ENCODE results near the gene SETD3. TPM values are rescaled to one million over a fixed set of nuclear protein-coding genes. Genes with fewer than 3 reads are reported as not detected.

SETD3 gene
- total RNA-seq (38.3 and 43.1 TPM in 2 replicates), polyA plus RNA-seq (30.9 TPM in 2 replicates), polyA minus RNA-seq (ENCODE audit: low replicate concordance) (19.5 and 23.3 TPM in 2 replicates)
- polyA plus RNA-seq (2012), result 25.3 and 25.8 TPM in 2 replicates

GRCh38 chr14:99479906-99480869 is at the start of gene SETD3:
TSS of gene SETD3 (minus strand) at chr14:99480859. CDS start at chr14:99465805, 15,054 bp downstream.
- TF ChIP-seq EZH2 (IDR thresholded peaks at IDR 0.05; ENCODE audit: low read length, missing control alignments), result no peak
- TF ChIP-seq CTCF (conservative IDR thresholded peaks at IDR 0.05 in 1 of 2, IDR thresholded peaks at IDR 0.05 in 1 of 2; ENCODE audit: low read depth in 1 of 2, low read length in 2 of 2), result peak in 1 of 2 donors; percentile 13
- no peaks in the 10 kb centered on the region for H3K36me3 ChIP-seq (ENCODE audit: control insufficient read depth, insufficient read depth, low read length)
- peak within 1 kb of the TSS; percentile 96 for H3K9ac ChIP-seq (ENCODE audit: insufficient read depth, low read length)
- peaks cover 78% of the 10 kb centered on the region for H3K79me2 ChIP-seq (ENCODE audit: control insufficient read depth, insufficient read depth, low read length)
- H3K9me3 ChIP-seq (ENCODE audit: control insufficient read depth, insufficient read depth, low read depth, low read length), result no peaks in the 10 kb centered on the region
- H3K4me1 ChIP-seq (ENCODE audit: control insufficient read depth, extremely low read depth, insufficient read depth, low read length), result no peaks in the 10 kb centered on the region
- H3K27me3 ChIP-seq (ENCODE audit: control insufficient read depth, insufficient read depth, low read length), result no peaks in the 10 kb centered on the region
- H3K27ac ChIP-seq (ENCODE audit: insufficient read depth, low read length), result peak within 1 kb of the TSS; percentile 98
- peak within 1 kb of the TSS; percentile 93 to 99 (median 96) for H3K4me3 ChIP-seq (replicated peaks in 1 of 4; ENCODE audit: control extremely low read depth in 1 of 4, insufficient read depth in 1 of 4, low read depth in 3 of 4, low read length in 4 of 4)
- peaks cover 3% of the 10 kb centered on the region for H4K20me1 ChIP-seq (ENCODE audit: control insufficient read depth, extremely low read depth, insufficient read depth, low read length)
- peak; percentile 46 to 73 for DNase-seq (ENCODE audit: low read depth in 2 of 2)
- peak within 1 kb of the TSS; percentile 85 for H2AFZ ChIP-seq (ENCODE audit: low read length)
- H3K4me2 ChIP-seq (ENCODE audit: extremely low read depth, insufficient read depth, low read length), result peak within 1 kb of the TSS; percentile 97

GRCh38 chr14:99529899-99530298 is 49.2 kb upstream of the SETD3 start:
- no peak overlapping the region for H3K9ac ChIP-seq (ENCODE audit: insufficient read depth, low read length)
- no peaks in the 10 kb centered on the region for H3K4me1 ChIP-seq (ENCODE audit: control insufficient read depth, extremely low read depth, insufficient read depth, low read length)
- H3K9me3 ChIP-seq (ENCODE audit: control insufficient read depth, insufficient read depth, low read depth, low read length), result no peaks in the 10 kb centered on the region
- H3K4me3 ChIP-seq (replicated peaks in 1 of 4; ENCODE audit: control extremely low read depth in 1 of 4, insufficient read depth in 1 of 4, low read depth in 3 of 4, low read length in 4 of 4), result no peak overlapping the region
- TF ChIP-seq EZH2 (IDR thresholded peaks at IDR 0.05; ENCODE audit: low read length, missing control alignments) (no peak), CTCF (conservative IDR thresholded peaks at IDR 0.05 in 1 of 2, IDR thresholded peaks at IDR 0.05 in 1 of 2; ENCODE audit: low read depth in 1 of 2, low read length in 2 of 2) (no peak)
- H2AFZ ChIP-seq (ENCODE audit: low read length), result no peak overlapping the region
- H3K4me2 ChIP-seq (ENCODE audit: extremely low read depth, insufficient read depth, low read length), result no peak overlapping the region
- DNase-seq (ENCODE audit: low read depth in 2 of 2), result peak in 1 of 2 donors; percentile 38
- no peaks in the 10 kb centered on the region for H4K20me1 ChIP-seq (ENCODE audit: control insufficient read depth, extremely low read depth, insufficient read depth, low read length)
- no peaks in the 10 kb centered on the region for H3K36me3 ChIP-seq (ENCODE audit: control insufficient read depth, insufficient read depth, low read length)
- no peaks in the 10 kb centered on the region for H3K79me2 ChIP-seq (ENCODE audit: control insufficient read depth, insufficient read depth, low read length)
- H3K27me3 ChIP-seq (ENCODE audit: control insufficient read depth, insufficient read depth, low read length), result no peaks in the 10 kb centered on the region
- H3K27ac ChIP-seq (ENCODE audit: insufficient read depth, low read length), result no peak overlapping the region

- peaks cover 6% of the 10 kb centered on the region for H3K4me1 ChIP-seq (ENCODE audit: control insufficient read depth, extremely low read depth, insufficient read depth, low read length)
Observed at GRCh38 chr14:99527427-99528076, 46.9 kb upstream of the SETD3 start.

More at GRCh38 chr14:99527427-99528076, 46.9 kb upstream of the SETD3 start:
- Histone ChIP-seq H2AFZ (ENCODE audit: low read length) (no peak overlapping the region), H3K79me2 (ENCODE audit: control insufficient read depth, insufficient read depth, low read length) (no peaks in the 10 kb centered on the region), H3K4me3 (replicated peaks in 1 of 4; ENCODE audit: control extremely low read depth in 1 of 4, insufficient read depth in 1 of 4, low read depth in 3 of 4, low read length in 4 of 4) (no peak overlapping the region), H4K20me1 (ENCODE audit: control insufficient read depth, extremely low read depth, insufficient read depth, low read length) (no peaks in the 10 kb centered on the region), H3K9ac (ENCODE audit: insufficient read depth, low read length) (no peak overlapping the region), H3K27me3 (ENCODE audit: control insufficient read depth, insufficient read depth, low read length) (no peaks in the 10 kb centered on the region), H3K4me2 (ENCODE audit: extremely low read depth, insufficient read depth, low read length) (no peak overlapping the region), H3K9me3 (ENCODE audit: control insufficient read depth, insufficient read depth, low read depth, low read length) (no peaks in the 10 kb centered on the region), H3K36me3 (ENCODE audit: control insufficient read depth, insufficient read depth, low read length) (no peaks in the 10 kb centered on the region), H3K27ac (ENCODE audit: insufficient read depth, low read length) (no peak overlapping the region)
- DNase-seq (ENCODE audit: low read depth in 2 of 2), result no peak
- TF ChIP-seq EZH2 (IDR thresholded peaks at IDR 0.05; ENCODE audit: low read length, missing control alignments) (no peak), CTCF (conservative IDR thresholded peaks at IDR 0.05 in 1 of 2, IDR thresholded peaks at IDR 0.05 in 1 of 2; ENCODE audit: low read depth in 1 of 2, low read length in 2 of 2) (no peak)
